Renal cortical epithelial cell (primary cell): ENCODE results near the gene PEX11G. TPM values are rescaled to one million over a fixed set of nuclear protein-coding genes. Genes with fewer than 3 reads are reported as not detected.

Experiments used
- DNase-seq: peaks from one replicate; pipeline ENCODE4 v3.0.0-alpha.2; 2011; ENCODE audit warnings: low read depth
- total RNA-seq: library from RNA; depleted of rRNA; stranded (reverse); fragments of >200 nt; gene quantifications from 2 replicates; pipeline ENCODE4 v1.2.3, GENCODE V29; 2014

PEX11G gene
- total RNA-seq, 1 donor from 2014 or later, result 5.2 TPM

- DNase-seq, result peak; percentile 23
Observed at GRCh38 chr19:7494416-7495098, 5.7 kb upstream of the PEX11G start.

- no peak for DNase-seq
Observed at GRCh38 chr19:7492558-7492957, 3.7 kb upstream of the PEX11G start.

GRCh38 chr19:7492142-7492541 is 3.3 kb upstream of the PEX11G start:
- no peak for DNase-seq

GRCh38 chr19:7489609-7490044 is 792 bp upstream of the PEX11G start:
- DNase-seq, result no peak

- no peak for DNase-seq
Observed at GRCh38 chr19:7486923-7487322, 1.9 kb downstream of the PEX11G start.

GRCh38 chr19:7483720-7484201 is 5.1 kb downstream of the PEX11G start:
- no peak for DNase-seq

GRCh38 chr19:7482584-7483439 is 6.0 kb downstream of the PEX11G start:
- DNase-seq, result no peak

- no peak for DNase-seq
Observed at GRCh38 chr19:7480970-7481255, 7.9 kb downstream of the PEX11G start.

- DNase-seq, result no peak
Observed at GRCh38 chr19:7480222-7480969, 8.4 kb downstream of the PEX11G start.

- DNase-seq, result no peak
Observed at GRCh38 chr19:7478843-7479227, 10.0 kb downstream of the PEX11G start.

- DNase-seq, result no peak
Observed at GRCh38 chr19:7478173-7478842, 10.5 kb downstream of the PEX11G start.

- no peak for DNase-seq
Observed at GRCh38 chr19:7477758-7478157, 11.1 kb downstream of the PEX11G start.

- no peak for DNase-seq
Observed at GRCh38 chr19:7476777-7477494, 11.9 kb downstream of the PEX11G start.

- DNase-seq, result no peak
Observed at GRCh38 chr19:7476241-7476640, 12.6 kb downstream of the PEX11G start.

GRCh38 chr19:7475665-7476064 is 13.2 kb downstream of the PEX11G start:
- no peak for DNase-seq

GRCh38 chr19:7471696-7472615 is 16.9 kb downstream of the PEX11G start:
- no peak for DNase-seq

- no peak for DNase-seq
Observed at GRCh38 chr19:7470540-7471305, 18.1 kb downstream of the PEX11G start.

- DNase-seq, result no peak
Observed at GRCh38 chr19:7469669-7470285, 19.1 kb downstream of the PEX11G start.

GRCh38 chr19:7468840-7469239 is 20.0 kb downstream of the PEX11G start:
- no peak for DNase-seq
